HepG2 (cell line): ENCODE results near the gene TRRAP. TPM values are rescaled to one million over a fixed set of nuclear protein-coding genes. Genes with fewer than 3 reads are reported as not detected.

Experiments used
- GATA4 ChIP-seq: sonication (generic); IDR thresholded peaks from 2 replicates; pipeline ENCODE4 v1.6.1; 2016; ENCODE audit warnings: antibody characterized with exemption, low read depth, borderline replicate concordance
- NKX3-1 ChIP-seq: sonication (generic); formaldehyde crosslinking; IDR thresholded peaks from 2 replicates; pipeline ENCODE4 v1.5.0; 2020; ENCODE audit warnings: missing genetic modification reagents
- REL ChIP-seq: sonication (generic); formaldehyde crosslinking; conservative IDR thresholded peaks from 2 replicates; pipeline ENCODE4 v1.8.0; 2022; ENCODE audit warnings: mild to moderate bottlenecking, missing genetic modification reagents, moderate library complexity
- RFXAP ChIP-seq: sonication (generic); formaldehyde crosslinking; IDR thresholded peaks from 2 replicates; pipeline ENCODE4 v1.4.0; 2020; ENCODE audit warnings: missing genetic modification reagents, borderline replicate concordance
- RNF2 ChIP-seq: fragments of 450-650 bp; conservative IDR thresholded peaks from 2 replicates; pipeline ENCODE4 v1.6.1; 2016; ENCODE audit warnings: low read depth
- SMAD1 ChIP-seq: sonication (generic); formaldehyde crosslinking; IDR thresholded peaks from 2 replicates; pipeline ENCODE4 v1.4.0; 2020; ENCODE audit warnings: missing genetic modification reagents, low read depth, mild to moderate bottlenecking, borderline replicate concordance
- polyA plus RNA-seq, 8 experiments: library from polyadenylated mRNA; depleted of rRNA in 3 of 8; stranded (reverse) in 7 of 8; unstranded in 1 of 8; fragments of >200 nt; fragmentation: Illumina TruSeq in 4 of 8; extraction: Trizol in 4 of 8; gene quantifications; 2 replicates each; pipeline versions ENCODE4 v1.2.1 to v1.2.3, GENCODE V29; 2011 to 2016; ENCODE audit warnings: low read depth in 4 of 8, missing spikeins in 1 of 8, mixed read lengths in 1 of 8; ENCODE audit not compliant: insufficient read depth in 1 of 8
- total RNA-seq, 5 experiments: library from RNA; depleted of rRNA; stranded (reverse); fragments of >200 nt; fragmentation: Illumina TruSeq; extraction: Trizol; gene quantifications; 2 replicates each; pipeline ENCODE4 v1.2.3, GENCODE V29; 2016; ENCODE audit warnings: low read depth in 1 of 5
- TF ChIP-seq, protein P1 (sequence below): sonication (generic); formaldehyde crosslinking; IDR thresholded peaks from 2 replicates; pipeline ENCODE4 v1.4.0; 2020; ENCODE audit warnings: mild to moderate bottlenecking, missing genetic modification reagents
- TF ChIP-seq, protein P2 (sequence below): sonication (generic); formaldehyde crosslinking; IDR thresholded peaks from 2 replicates; pipeline ENCODE4 v1.4.0; 2020; ENCODE audit warnings: missing genetic modification reagents

The TRRAP gene
- total and polyA plus RNA-seq, 2 of the 13 experiments (the other 11 are each of a cell fraction or from before 2014, with no cell fraction given): 8.6 to 10.5 TPM

DNA sequence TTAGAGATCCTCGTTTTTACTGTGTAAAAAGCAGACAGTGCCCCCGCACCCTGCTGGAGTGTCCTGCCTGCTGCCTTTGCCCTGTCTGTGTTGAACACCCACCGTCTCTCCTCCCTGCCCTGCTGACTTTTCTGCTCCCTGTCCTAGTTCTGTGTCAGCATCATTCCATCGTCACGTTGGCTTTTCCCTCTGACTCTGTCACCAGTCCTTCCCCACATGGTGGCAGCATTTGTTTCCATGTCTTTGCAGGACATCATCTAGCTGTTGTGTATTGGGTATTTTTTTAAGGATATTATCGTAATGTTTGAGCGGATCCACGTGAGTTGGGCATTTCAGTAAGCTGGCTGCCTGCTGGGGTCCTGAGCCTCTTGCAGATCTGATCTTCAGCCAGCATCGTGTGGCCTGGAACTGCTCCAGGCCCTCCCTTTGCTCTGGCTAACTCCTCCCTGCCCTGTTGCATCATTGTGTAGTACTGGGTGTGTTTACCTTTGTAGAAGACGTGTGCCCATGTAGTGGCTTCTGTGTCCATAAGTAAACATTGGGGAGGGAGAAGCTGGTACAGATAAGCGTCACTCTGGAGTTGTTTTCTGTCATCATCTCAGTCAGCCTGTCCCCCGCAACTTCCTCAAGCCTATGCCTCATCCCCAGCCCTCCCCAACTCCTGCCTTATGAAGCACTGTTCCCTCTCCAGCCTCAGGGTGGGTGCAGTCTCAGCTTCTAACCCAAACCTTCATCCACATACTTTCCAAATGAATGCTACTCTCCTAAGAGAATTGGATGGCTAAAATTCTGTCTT lies 44.3 kb downstream of the TRRAP start (continued):
- TF ChIP-seq GATA4 (no peak), NKX3-1 (CRISPR knock-in tag) (no peak), RFXAP (CRISPR knock-in tag) (no peak), RNF2 (no peak), REL (CRISPR knock-in tag) (no peak), SMAD1 (CRISPR knock-in tag) (no peak)
- TF ChIP-seq, protein P1, sequence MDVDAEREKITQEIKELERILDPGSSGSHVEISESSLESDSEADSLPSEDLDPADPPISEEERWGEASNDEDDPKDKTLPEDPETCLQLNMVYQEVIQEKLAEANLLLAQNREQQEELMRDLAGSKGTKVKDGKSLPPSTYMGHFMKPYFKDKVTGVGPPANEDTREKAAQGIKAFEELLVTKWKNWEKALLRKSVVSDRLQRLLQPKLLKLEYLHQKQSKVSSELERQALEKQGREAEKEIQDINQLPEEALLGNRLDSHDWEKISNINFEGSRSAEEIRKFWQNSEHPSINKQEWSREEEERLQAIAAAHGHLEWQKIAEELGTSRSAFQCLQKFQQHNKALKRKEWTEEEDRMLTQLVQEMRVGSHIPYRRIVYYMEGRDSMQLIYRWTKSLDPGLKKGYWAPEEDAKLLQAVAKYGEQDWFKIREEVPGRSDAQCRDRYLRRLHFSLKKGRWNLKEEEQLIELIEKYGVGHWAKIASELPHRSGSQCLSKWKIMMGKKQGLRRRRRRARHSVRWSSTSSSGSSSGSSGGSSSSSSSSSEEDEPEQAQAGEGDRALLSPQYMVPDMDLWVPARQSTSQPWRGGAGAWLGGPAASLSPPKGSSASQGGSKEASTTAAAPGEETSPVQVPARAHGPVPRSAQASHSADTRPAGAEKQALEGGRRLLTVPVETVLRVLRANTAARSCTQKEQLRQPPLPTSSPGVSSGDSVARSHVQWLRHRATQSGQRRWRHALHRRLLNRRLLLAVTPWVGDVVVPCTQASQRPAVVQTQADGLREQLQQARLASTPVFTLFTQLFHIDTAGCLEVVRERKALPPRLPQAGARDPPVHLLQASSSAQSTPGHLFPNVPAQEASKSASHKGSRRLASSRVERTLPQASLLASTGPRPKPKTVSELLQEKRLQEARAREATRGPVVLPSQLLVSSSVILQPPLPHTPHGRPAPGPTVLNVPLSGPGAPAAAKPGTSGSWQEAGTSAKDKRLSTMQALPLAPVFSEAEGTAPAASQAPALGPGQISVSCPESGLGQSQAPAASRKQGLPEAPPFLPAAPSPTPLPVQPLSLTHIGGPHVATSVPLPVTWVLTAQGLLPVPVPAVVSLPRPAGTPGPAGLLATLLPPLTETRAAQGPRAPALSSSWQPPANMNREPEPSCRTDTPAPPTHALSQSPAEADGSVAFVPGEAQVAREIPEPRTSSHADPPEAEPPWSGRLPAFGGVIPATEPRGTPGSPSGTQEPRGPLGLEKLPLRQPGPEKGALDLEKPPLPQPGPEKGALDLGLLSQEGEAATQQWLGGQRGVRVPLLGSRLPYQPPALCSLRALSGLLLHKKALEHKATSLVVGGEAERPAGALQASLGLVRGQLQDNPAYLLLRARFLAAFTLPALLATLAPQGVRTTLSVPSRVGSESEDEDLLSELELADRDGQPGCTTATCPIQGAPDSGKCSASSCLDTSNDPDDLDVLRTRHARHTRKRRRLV (CRISPR knock-in tag): no peak
- TF ChIP-seq, protein P2, sequence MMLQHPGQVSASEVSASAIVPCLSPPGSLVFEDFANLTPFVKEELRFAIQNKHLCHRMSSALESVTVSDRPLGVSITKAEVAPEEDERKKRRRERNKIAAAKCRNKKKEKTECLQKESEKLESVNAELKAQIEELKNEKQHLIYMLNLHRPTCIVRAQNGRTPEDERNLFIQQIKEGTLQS (CRISPR knock-in tag): peak; percentile 82
